Urinary bladder (tissue), 4 donors: ENCODE measurements around the gene OGFOD2. TPM values are rescaled to one million over a fixed set of nuclear protein-coding genes. Genes with fewer than 3 reads are reported as not detected.

Experiments used
- DNase-seq: peaks from one replicate; pipeline ENCODE4 v3.0.0-alpha.2; 2015; ENCODE audit errors: extremely low spot score
- H3K27ac ChIP-seq: one replicate; pipeline ENCODE4 v1.5.1; 2013; ENCODE audit warnings: low read depth, mild to moderate bottlenecking, moderate library complexity
- H3K36me3 ChIP-seq: one replicate; pipeline ENCODE4 v1.6.1; 2013; ENCODE audit warnings: mild to moderate bottlenecking, moderate library complexity; ENCODE audit not compliant: insufficient read depth
- H3K4me1 ChIP-seq: one replicate; pipeline ENCODE4 v1.6.1; 2013; ENCODE audit warnings: mild to moderate bottlenecking, moderate library complexity; ENCODE audit not compliant: insufficient read depth
- H3K4me3 ChIP-seq: one replicate; pipeline ENCODE4 v1.5.1; 2013; ENCODE audit warnings: low read depth, low read length
- WGBS: extraction: QIAGEN DNeasy Blood & Tissue Kit; methylation state at CpG from one replicate; pipeline ENCODE4 v1.1.7; 2013; 5-methylcytosine and 5-hydroxymethylcytosine counted together
- polyA plus RNA-seq: library from polyadenylated mRNA; stranded (reverse); fragments of 200-250 nt; gene quantifications from one replicate; pipeline ENCODE4 v1.2.3, GENCODE V29; 2013
- total RNA-seq: library from RNA; depleted of rRNA; stranded (reverse); fragments of >200 nt; gene quantifications from one replicate; pipeline ENCODE4 v1.2.3, GENCODE V29; 2014
- donor health status: healthy with polysubstance abuse.
- donor health status: healthy.

Gene OGFOD2
- total and polyA plus RNA-seq, 2 donors: 6.5 to 17.1 TPM

DNA sequence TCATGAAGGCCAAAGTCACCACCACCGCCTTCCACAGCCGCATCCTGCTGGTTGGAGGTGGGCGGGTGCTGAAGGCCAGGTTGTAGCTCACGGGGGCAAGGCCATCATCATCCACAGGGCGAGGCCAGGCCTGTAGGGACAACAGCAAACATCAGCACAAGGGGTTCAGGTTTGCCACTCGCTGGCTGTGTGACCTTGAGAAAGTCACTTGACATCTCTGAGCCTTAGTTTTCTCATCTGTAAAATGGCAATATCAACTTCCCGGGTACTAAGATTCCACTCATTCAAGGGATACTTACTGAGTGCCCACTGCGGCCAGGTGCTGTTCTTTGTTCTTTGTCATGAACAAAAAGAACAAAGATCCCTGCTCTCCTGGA, 14.9 kb upstream of the OGFOD2 start:
- Histone ChIP-seq H3K4me1 (no peaks in the 10 kb centered on the region), H3K36me3 (no peaks in the 10 kb centered on the region), H3K27ac (no peak overlapping the region), H3K4me3 (no peak overlapping the region)
- no peak for DNase-seq
- WGBS: 97% methylated on average over 8 of the region's 8 CpGs

GRCh38 chr12:122961531-122962329, 13.3 kb upstream of the OGFOD2 start:
- WGBS: 88% methylated on average over 10 of the region's 10 CpGs
- Histone ChIP-seq H3K4me1 (no peaks in the 10 kb centered on the region), H3K4me3 (no peak overlapping the region), H3K27ac (no peak overlapping the region), H3K36me3 (no peaks in the 10 kb centered on the region)
- DNase-seq: no peak

DNA sequence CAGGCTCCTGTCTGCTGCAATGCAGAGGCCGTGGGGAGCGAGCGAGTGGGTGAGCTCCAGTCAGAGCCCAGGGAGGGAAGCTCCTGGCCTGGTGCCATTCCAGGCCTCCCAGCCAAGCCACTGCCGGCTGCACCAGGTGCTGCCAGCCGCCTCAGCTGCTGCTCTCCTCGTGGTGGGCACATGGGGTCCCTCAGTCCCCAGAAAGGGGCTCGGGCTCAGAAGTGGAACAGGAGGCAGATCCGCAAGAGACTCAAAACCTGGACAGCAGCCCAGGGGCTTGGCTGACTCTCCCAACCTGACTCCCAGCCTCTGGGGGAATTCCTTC, 11.1 kb upstream of the OGFOD2 start:
- 33% methylated on average over 8 of the region's 8 CpGs for WGBS
- no peaks in the 10 kb centered on the region for H3K4me1 ChIP-seq
- no peak for DNase-seq
- H3K4me3 ChIP-seq: no peak overlapping the region
- H3K27ac ChIP-seq: no peak overlapping the region
- H3K36me3 ChIP-seq: no peaks in the 10 kb centered on the region

- 87% methylated on average over 19 of the region's 19 CpGs for WGBS
- H3K4me3 ChIP-seq: no peak overlapping the region
- H3K27ac ChIP-seq: no peak overlapping the region
- H3K36me3 ChIP-seq: no peaks in the 10 kb centered on the region
- no peaks in the 10 kb centered on the region for H3K4me1 ChIP-seq
- no peak for DNase-seq
Measured at GRCh38 chr12:122964439-122965257, 10.4 kb upstream of the OGFOD2 start.

DNA sequence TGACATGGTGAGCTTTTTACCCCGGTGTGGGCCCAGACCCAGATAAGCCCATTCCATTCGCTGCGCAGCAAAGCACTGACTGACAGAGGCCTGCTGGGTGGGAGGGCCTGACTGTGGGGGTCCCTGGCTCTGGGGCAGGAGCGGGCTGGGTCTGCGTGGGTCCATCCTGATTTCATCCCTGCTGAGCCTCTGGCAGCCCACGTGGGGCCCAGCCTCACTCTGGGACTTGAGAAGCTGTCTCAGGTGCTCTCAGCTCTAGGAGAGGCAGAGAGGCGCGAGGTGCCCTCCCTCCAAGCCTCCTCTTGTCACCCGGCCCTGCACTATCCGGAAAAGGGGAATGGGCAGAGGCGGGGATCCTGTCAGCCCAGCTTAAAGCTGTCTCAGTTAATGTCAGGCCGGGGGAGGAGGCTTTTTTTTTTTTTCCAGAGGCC, 9.7 kb upstream of the OGFOD2 start:
- no peak for DNase-seq
- H3K4me3 ChIP-seq: no peak overlapping the region
- H3K36me3 ChIP-seq: no peaks in the 10 kb centered on the region
- H3K27ac ChIP-seq: no peak overlapping the region
- no peaks in the 10 kb centered on the region for H3K4me1 ChIP-seq
- WGBS: 61% methylated on average over 12 of the region's 12 CpGs

GRCh38 chr12:122965851-122966742, 8.9 kb upstream of the OGFOD2 start, which contains the start of gene ABCB9:
TSS of gene ABCB9 (minus strand) at chr12:122966463. CDS start at chr12:122960235, 6,228 bp downstream.
- WGBS: 3% methylated on average over 55 of the region's 55 CpGs
- H3K36me3 ChIP-seq: no peaks in the 10 kb centered on the region
- peak within 1 kb of the TSS; percentile 32 for H3K4me3 ChIP-seq
- H3K4me1 ChIP-seq: no peaks in the 10 kb centered on the region
- no peak within 1 kb of the TSS for H3K27ac ChIP-seq
- peak; percentile 81 for DNase-seq

DNA sequence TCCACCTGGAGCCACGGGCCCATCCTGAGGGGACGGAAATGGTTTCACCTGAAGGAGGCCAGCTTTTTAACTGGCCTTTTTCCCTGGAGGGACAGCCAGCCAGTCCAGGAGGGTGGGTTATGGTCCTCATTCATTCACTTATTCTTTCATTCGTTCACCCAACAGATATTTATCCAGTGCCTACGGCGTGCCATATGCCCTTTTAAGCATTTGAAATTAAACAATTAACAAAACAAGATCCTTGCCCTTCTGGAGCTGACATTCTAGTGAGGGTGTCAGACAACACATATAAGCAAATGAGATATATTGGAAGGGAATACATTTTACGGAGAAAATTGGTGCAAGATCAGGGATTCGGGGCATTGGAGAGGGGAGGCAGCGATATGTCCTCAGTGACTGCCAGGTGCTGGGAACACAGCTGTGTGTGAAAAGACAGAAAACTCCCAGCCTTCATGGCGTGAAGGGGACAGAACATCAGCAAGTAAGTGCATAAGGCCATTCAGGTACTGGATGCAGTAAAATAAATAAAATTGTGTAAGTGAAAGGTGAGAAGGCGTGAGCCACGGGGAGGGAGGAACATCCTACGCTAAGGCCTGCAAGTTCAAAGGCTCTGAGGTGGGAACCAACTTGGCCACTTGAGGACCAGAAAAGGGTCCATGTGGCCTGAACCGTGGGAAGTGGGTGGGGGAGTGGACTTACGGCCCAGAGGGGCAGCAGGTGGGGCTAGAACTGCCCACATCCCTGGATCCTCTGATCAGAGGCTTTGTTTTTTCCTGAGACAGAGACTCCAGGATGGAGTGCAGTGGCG, 8.1 kb upstream of the OGFOD2 start:
- Histone ChIP-seq H3K36me3 (no peaks in the 10 kb centered on the region), H3K4me1 (no peaks in the 10 kb centered on the region), H3K27ac (no peak overlapping the region), H3K4me3 (no peak overlapping the region)
- no peak for DNase-seq
- 53% methylated on average over 15 of the region's 15 CpGs for WGBS

GRCh38 chr12:122968104-122968503, 6.9 kb upstream of the OGFOD2 start:
- H3K36me3 ChIP-seq: no peaks in the 10 kb centered on the region
- no peak overlapping the region for H3K4me3 ChIP-seq
- no peaks in the 10 kb centered on the region for H3K4me1 ChIP-seq
- WGBS: 87% methylated on average over 2 of the region's 2 CpGs
- H3K27ac ChIP-seq: no peak overlapping the region
- DNase-seq: no peak

DNA sequence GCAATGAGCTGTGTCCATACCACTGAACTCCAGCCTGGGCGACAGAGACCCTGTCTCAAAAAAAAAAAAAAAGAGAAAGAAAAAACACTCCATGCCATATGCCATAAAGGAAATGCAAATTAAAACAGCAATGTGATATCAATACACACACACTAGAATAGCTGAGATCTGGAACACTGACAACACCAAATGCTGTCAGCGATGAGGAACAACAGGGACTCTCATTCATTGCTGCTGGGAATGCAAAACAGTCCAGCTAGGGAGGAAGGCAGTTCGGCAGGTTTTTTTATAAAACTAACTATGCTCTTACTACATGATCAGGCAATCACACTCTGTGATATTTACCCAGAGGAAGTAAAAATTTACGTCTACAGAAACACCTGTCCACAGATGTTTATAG, 5.4 kb upstream of the OGFOD2 start:
- Histone ChIP-seq H3K4me3 (no peak overlapping the region), H3K4me1 (peaks cover 1% of the 10 kb centered on the region), H3K27ac (no peak overlapping the region), H3K36me3 (no peaks in the 10 kb centered on the region)
- WGBS: 33% methylated on average over 4 of the region's 4 CpGs
- no peak for DNase-seq

DNA sequence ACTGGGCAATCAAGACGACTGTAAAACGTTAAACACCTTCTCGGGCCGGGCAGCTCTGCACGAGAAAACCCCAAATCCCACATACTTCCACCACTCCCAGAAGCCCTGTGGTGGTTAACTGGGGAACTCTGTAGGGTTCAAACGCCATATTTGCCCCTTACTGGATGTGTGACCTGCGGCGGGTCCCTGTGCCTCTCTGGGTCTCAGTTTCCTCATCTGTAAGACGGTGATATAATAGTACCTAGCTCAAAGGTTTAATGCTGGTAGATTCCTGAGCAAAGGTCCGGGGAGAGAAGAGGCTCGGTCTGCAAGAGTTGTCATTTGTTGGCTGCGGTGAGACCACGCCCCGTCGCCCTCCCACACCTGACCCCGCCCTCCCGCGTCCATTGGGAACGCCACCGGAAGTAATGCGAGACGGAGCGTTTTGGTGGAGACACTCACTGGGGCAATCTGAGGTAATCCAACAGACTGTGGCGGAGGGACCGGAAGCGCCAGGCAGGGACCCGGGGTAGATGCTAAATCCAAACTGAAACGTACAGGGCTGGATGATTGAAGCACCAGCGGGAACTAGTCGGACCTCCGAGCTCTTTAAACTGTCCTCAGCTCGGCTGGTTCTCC, 661 bp upstream of the OGFOD2 start:
- peak overlapping the region; percentile 83 for H3K4me3 ChIP-seq
- peaks cover 1% of the 10 kb centered on the region for H3K4me1 ChIP-seq
- WGBS: under 1% methylated on average over 32 of the region's 32 CpGs
- DNase-seq: peak; percentile 98
- no peaks in the 10 kb centered on the region for H3K36me3 ChIP-seq
- H3K27ac ChIP-seq: peak overlapping the region; percentile 83

DNA sequence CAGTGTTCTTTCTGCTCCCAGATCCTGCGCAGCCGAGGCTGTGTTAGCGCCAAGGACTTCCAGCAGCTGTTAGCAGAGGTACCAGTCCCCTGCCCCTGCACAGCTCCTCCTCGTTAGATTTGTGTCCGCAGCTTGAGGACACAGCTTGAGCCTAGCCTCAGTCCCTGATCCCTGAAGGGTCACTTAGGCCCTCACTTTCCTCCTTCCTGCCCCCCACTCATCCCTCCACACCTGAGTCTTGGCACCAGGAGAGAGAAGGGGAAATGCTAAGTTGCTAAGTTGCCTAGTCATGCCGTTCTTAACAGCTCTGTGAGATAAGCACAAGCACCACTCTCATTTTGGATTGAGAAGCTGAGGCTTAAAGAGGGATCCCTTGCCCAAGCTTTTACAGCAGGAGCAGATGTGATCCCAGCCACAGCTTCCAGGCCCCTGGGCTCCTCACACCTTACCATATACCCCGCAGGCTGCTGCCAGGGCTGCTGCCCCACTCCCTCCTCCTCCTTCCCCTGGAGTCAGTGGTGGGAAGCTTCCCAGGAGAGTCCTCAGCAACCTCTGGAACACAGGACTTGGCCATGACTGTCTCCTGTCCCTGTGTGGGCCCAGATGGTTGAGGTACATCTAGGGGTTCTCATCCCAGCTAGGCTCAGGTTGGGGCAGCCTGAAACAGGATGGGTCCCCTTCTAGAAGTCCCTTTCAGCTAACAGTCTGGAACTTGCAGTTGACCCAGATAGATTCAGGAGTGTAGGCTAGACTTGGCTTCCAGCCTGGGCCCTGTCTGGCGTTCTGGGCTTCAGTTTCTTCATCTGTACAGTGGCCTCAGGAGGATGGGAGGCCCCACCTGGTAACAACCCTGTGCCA, 975 bp downstream of the OGFOD2 start:
- DNase-seq: no peak
- Histone ChIP-seq H3K36me3 (no peaks in the 10 kb centered on the region), H3K27ac (no peak overlapping the region), H3K4me3 (peak overlapping the region; percentile 83), H3K4me1 (peaks cover 1% of the 10 kb centered on the region)
- 11% methylated on average over 8 of the region's 8 CpGs for WGBS

GRCh38 chr12:122976648-122976975, 1.6 kb downstream of the OGFOD2 start:
- Histone ChIP-seq H3K4me3 (no peak overlapping the region), H3K36me3 (no peaks in the 10 kb centered on the region), H3K4me1 (peaks cover 1% of the 10 kb centered on the region), H3K27ac (no peak overlapping the region)
- 89% methylated on average over 15 of the region's 15 CpGs for WGBS
- DNase-seq: no peak
